Measurements from ENCODE around the gene FMN2. TPM values are rescaled to one million over a fixed set of nuclear protein-coding genes. Genes with fewer than 3 reads are reported as not detected.
"Not testable (repeated sequence)": the region's sequence is repeated elsewhere in the genome, so short reads cannot be mapped to it uniquely, and the experiment has no call there.

FMN2 gene
- total RNA-seq, 1 donor from 2014 or later: 60.7 TPM

- FAIRE-seq (no peak), DNase-seq (ENCODE audit: low spot score in 2 of 2) (no peak)
Measured at GRCh38 chr1:240405751-240406150, 314.1 kb downstream of the FMN2 start.

DNA sequence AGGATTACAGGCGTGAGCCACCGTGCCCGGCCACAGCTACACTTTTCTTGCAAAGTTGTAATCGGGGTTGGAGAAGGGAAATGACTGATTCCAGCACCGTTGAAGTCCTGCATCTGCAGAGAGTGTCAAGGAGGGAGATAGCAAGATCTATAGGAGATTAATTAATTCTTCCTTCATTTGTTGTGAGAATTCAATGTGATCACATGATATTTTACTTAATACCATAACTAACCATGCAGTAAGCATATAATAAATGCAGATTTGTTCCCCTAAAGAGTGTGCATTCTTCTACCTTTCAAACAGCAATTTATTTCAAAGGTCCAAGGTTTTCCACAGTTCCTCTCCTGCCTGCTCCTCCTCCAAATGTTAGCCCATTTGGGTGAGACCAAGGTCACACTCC, 315.7 kb downstream of the FMN2 start:
- DNase-seq (ENCODE audit: low spot score in 2 of 2): no peak
- no peak for FAIRE-seq

GRCh38 chr1:240409615-240410014, 317.9 kb downstream of the FMN2 start:
- DNase-seq (ENCODE audit: low spot score in 2 of 2) (no peak), FAIRE-seq (no peak)

DNA sequence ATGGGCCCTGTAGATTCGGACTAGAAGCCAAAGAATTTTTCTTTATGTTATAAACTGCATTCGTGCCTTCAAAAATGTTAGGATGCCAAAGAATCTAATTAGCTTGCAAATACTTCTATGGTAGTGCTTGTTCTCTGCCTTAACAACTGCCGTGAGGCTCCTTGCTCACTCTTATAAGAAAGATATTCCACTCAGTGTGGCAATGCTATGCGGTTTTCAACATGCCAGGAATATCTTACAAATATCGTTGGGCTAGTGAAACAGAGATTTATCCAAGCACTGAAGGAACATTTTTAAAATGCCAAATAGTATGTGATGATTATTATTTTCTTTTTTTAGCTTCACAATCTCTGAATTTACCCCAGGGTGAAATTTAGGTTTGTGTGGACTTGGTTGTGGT, 322.0 kb downstream of the FMN2 start:
- no peak for FAIRE-seq

GRCh38 chr1:240414237-240414636, 322.6 kb downstream of the FMN2 start:
- FAIRE-seq: no peak
- DNase-seq (ENCODE audit: low spot score in 2 of 2): no peak

More for the DNA sequence above, 322.0 kb downstream of the FMN2 start:
- no peak for DNase-seq (ENCODE audit: low spot score in 2 of 2)

GRCh38 chr1:240415011-240415410, 323.3 kb downstream of the FMN2 start:
- not testable (repeated sequence) for FAIRE-seq

DNA sequence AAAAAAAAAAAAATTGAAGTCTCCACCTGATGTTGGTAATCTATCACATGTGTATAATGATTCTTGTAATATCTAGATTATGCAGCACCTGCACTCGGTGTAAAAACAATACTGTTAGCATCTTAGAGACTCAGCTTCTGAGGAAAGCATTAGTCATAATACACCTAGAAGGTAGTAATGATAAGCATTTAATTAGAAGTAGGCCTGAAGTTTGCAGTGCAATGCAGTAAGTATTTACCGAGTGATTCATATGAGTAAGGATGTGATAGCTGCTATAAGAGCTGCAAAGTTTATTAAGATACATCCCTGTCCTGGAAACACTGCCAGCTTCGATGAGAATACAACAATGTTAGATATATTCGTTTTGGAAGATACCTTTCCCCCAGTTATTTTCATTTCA, 323.8 kb downstream of the FMN2 start:
- DNase-seq (ENCODE audit: low spot score in 2 of 2): no peak
- no peak for FAIRE-seq

More at GRCh38 chr1:240415011-240415410, 323.3 kb downstream of the FMN2 start:
- DNase-seq (ENCODE audit: low spot score in 2 of 2): not testable (repeated sequence)

DNA sequence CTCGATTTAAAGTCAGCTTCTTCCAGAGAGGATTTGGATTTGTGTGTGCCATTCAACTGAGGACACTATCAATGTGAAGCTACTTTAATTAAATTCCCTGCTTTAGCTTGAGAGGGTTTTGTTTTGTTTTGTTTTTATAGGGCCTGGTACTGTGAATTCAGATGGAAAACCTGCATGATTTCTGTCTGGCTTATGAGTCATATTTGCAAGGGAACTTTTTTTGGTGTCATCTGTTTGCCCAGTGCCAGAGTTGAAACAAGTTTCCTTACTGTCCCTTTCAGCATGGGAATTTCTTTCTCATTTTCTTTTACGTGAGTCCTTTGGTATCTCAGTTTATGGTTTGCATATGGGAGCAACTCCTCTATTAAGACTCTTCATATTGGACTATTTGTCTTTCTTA, 325.6 kb downstream of the FMN2 start:
- no peak for DNase-seq (ENCODE audit: low spot score in 2 of 2)
- FAIRE-seq: no peak

DNA sequence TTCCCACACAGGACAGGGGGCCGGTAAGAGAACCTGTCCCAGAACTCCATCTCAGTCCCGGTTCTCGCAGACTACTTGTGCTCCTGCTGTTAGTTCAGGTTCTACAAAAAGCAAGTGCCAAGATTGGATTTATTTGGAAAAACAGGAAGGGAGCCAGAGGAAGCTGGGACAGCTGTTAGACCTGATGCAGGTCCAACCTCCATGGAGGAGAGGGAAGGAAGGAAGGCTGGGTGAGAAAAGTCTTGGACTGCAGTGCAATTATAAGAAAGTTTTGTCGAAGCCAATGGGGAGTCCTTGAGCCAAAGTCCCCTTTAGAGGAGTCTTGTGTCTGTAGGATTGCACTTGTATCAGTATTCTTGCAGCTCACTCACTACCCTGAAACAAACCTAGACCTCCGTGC, 329.1 kb downstream of the FMN2 start:
- FAIRE-seq: no peak
- DNase-seq (ENCODE audit: low spot score in 2 of 2): no peak

- DNase-seq (ENCODE audit: low spot score in 2 of 2) (no peak), FAIRE-seq (no peak)
Measured at GRCh38 chr1:240423246-240423924, 331.7 kb downstream of the FMN2 start.

- FAIRE-seq (no peak), DNase-seq (ENCODE audit: low spot score in 2 of 2) (no peak)
Measured at GRCh38 chr1:240424740-240425464, 333.2 kb downstream of the FMN2 start.

- FAIRE-seq: no peak
- DNase-seq (ENCODE audit: low spot score in 2 of 2): no peak
Measured at GRCh38 chr1:240426051-240426450, 334.4 kb downstream of the FMN2 start.

GRCh38 chr1:240435996-240436566, 344.4 kb downstream of the FMN2 start:
- FAIRE-seq: no peak
- DNase-seq (ENCODE audit: low spot score in 2 of 2): no peak

- FAIRE-seq (no peak), DNase-seq (ENCODE audit: low spot score in 2 of 2) (no peak)
Measured at GRCh38 chr1:240441669-240442068, 350.0 kb downstream of the FMN2 start.

GRCh38 chr1:240445369-240445768, 353.7 kb downstream of the FMN2 start:
- FAIRE-seq (no peak), DNase-seq (ENCODE audit: low spot score in 2 of 2) (no peak)

DNA sequence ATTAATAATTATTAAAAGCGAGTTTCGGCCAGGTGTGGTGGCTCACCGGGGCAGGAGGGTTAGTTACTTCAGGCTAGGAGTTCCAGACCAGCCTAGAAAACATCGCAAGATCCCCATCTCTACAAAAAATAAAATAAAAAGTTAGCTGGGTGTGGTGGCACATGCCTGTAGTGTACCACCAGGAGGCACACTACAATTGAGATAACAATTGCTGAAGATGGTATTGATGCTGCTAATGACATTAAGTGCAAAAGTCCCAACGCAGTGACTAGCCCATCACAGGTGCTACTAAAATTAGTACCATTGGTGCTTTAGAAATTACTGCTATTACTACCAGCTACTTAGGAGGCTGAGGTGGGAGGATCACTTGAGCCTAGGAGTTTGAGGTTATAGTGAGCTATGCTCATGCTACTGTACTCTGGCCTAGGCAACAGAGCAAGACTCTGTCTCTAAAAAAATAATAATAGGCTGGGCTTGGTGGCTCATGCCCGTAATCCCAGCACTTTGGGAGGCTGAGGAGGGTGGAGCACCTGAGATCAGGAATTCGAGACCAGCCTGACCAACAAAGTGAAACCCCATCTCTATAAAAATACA, 363.6 kb downstream of the FMN2 start:
- no peak for DNase-seq (ENCODE audit: low spot score in 2 of 2)
- FAIRE-seq: no peak

- FAIRE-seq (no peak), DNase-seq (ENCODE audit: low spot score in 2 of 2) (no peak)
Measured at GRCh38 chr1:240457203-240457602, 365.5 kb downstream of the FMN2 start.

GRCh38 chr1:240462277-240462676, 370.6 kb downstream of the FMN2 start:
- FAIRE-seq: no peak

GRCh38 chr1:240462766-240463395, 371.2 kb downstream of the FMN2 start:
- FAIRE-seq: no peak
- DNase-seq (ENCODE audit: low spot score in 2 of 2): no peak

More at GRCh38 chr1:240462277-240462676, 370.6 kb downstream of the FMN2 start:
- DNase-seq (ENCODE audit: low spot score in 2 of 2): no peak

- DNase-seq (ENCODE audit: low spot score in 2 of 2): no peak
- no peak for FAIRE-seq
Measured at GRCh38 chr1:240464099-240464498, 372.4 kb downstream of the FMN2 start.

DNA sequence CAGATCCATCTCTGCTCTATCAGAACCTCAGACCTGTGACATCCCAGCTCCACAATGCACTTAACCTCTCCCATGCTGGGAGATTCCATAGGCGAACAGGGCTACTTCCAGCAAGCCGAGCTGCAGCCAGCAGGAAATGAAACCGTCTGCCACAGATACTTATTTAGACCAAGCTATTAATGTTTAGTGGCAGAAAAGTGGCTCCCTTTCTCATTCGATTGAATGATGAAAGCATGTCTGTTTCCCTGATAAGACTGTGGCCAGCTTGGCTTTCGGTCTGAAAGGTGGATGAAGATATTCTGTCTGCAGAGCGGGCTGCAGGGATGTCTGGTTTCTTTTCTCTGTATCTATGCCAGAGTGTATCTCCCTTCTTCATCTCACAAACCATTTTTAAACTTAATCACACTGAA, 373.9 kb downstream of the FMN2 start:
- FAIRE-seq: no peak

More for the DNA sequence above, 373.9 kb downstream of the FMN2 start:
- DNase-seq (ENCODE audit: low spot score in 2 of 2): no peak

Data from frontal cortex (tissue), 4 donors.